ENCODE data around the gene CCNQ.

CCNQ gene

GRCh38 chrX:153637121-153638040, 38.4 kb upstream of the CCNQ start:
- DNase-seq, result no peak

- DNase-seq, result no peak
These were observed 37.8 kb upstream of the CCNQ start for GRCh38 chrX:153636716-153637115.

GRCh38 chrX:153635788-153636668, 37.1 kb upstream of the CCNQ start:
- no peak for DNase-seq

- no peak for DNase-seq
These were observed 36.4 kb upstream of the CCNQ start for GRCh38 chrX:153635388-153635787.

GRCh38 chrX:153634832-153635231, 35.9 kb upstream of the CCNQ start:
- no peak for DNase-seq

- DNase-seq, result no peak
These were observed 35.3 kb upstream of the CCNQ start for GRCh38 chrX:153634236-153634635.

GRCh38 chrX:153633607-153634180, 34.8 kb upstream of the CCNQ start:
- no peak for DNase-seq

- no peak for DNase-seq
These were observed 34.1 kb upstream of the CCNQ start for GRCh38 chrX:153633048-153633447.

GRCh38 chrX:153632595-153632946, 33.6 kb upstream of the CCNQ start:
- no peak for DNase-seq

- no peak for DNase-seq
These were observed 33.1 kb upstream of the CCNQ start for GRCh38 chrX:153631907-153632594.

- no peak for DNase-seq
These were observed 32.4 kb upstream of the CCNQ start for GRCh38 chrX:153631346-153631745.

GRCh38 chrX:153628665-153629064, 29.7 kb upstream of the CCNQ start:
- DNase-seq, result no peak

GRCh38 chrX:153628129-153628528, 29.2 kb upstream of the CCNQ start:
- no peak for DNase-seq

GRCh38 chrX:153627675-153628111, 28.8 kb upstream of the CCNQ start:
- DNase-seq, result no peak

GRCh38 chrX:153626863-153627674, 28.1 kb upstream of the CCNQ start:
- no peak for DNase-seq

GRCh38 chrX:153626025-153626633, 27.2 kb upstream of the CCNQ start:
- no peak for DNase-seq

GRCh38 chrX:153625271-153626024, 26.5 kb upstream of the CCNQ start:
- no peak for DNase-seq

- DNase-seq, result no peak
These were observed 25.5 kb upstream of the CCNQ start for GRCh38 chrX:153624196-153625091.

- DNase-seq, result no peak
These were observed 24.5 kb upstream of the CCNQ start for GRCh38 chrX:153623310-153624029.

Measured in stimulated activated CD4-positive, alpha-beta T cell treated with anti-CD3 and anti-CD28 coated beads, Interleukin-4, amount 100 ng/mL, for 1 hour (primary cell).